Loucy (cell line): ENCODE data around the gene CCDC69.

ENCODE experiments used
- CTCF ChIP-seq: fragments of 200-600 bp; sonication (generic); conservative IDR thresholded peaks from 2 replicates; pipeline ENCODE4 v1.5.1; 2014; ENCODE audit warnings: mild to moderate bottlenecking, antibody characterized with exemption, low read length
- EZH2phosphoT487 ChIP-seq: fragments of 200-600 bp; IDR thresholded peaks from 2 replicates; pipeline ENCODE4 v1.6.1; 2018; ENCODE audit warnings: antibody characterized with exemption, mild to moderate bottlenecking, moderate library complexity, borderline replicate concordance

- TF ChIP-seq CTCF (no peak), EZH2phosphoT487 (no peak)
These were observed 90.9 kb downstream of the CCDC69 start for GRCh38 chr5:151132963-151133362.
